HepG2 (cell line): ENCODE data around the gene CTSA. TPM values are rescaled to one million over a fixed set of nuclear protein-coding genes. Genes with fewer than 3 reads are reported as not detected.

Experiments
- CEBPZ ChIP-seq: IDR thresholded peaks from 2 replicates; pipeline ENCODE4 v1.6.1; 2012; ENCODE audit warnings: low read length, improper control_type of control experiment
- DZIP1 ChIP-seq: sonication (generic); formaldehyde crosslinking; IDR thresholded peaks from 2 replicates; pipeline ENCODE4 v1.5.0; 2020; ENCODE audit warnings: mild to moderate bottlenecking, missing genetic modification reagents
- EHMT2 ChIP-seq: fragments of 200-600 bp; sonication (generic); IDR thresholded peaks from 2 replicates; pipeline ENCODE4 v1.7.0; 2017; ENCODE audit warnings: antibody characterized with exemption, low read depth, low read length, borderline replicate concordance
- EP300 ChIP-seq, 3 experiments: sonication (generic) in 1 of 3; formaldehyde crosslinking in 1 of 3; IDR thresholded peaks; 2 replicates each; pipeline versions ENCODE4 v1.5.1 to v1.6.1; 2011 to 2020; ENCODE audit warnings: low read depth in 2 of 3, low read length in 2 of 3, borderline replicate concordance in 1 of 3, improper control_type of control experiment in 1 of 3, mild to moderate bottlenecking in 1 of 3, missing genetic modification reagents in 1 of 3, moderate library complexity in 1 of 3
- FOXC1 ChIP-seq: sonication (generic); formaldehyde crosslinking; IDR thresholded peaks from 2 replicates; pipeline ENCODE4 v1.8.0; 2022; ENCODE audit warnings: mild to moderate bottlenecking, missing genetic modification reagents, borderline replicate concordance
- KDM5A ChIP-seq: fragments of 200-600 bp; sonication (generic); IDR thresholded peaks from 2 replicates; pipeline ENCODE4 v1.7.0; 2018; ENCODE audit warnings: antibody characterized with exemption, mild to moderate bottlenecking, low read length, borderline replicate concordance
- NAIF1 ChIP-seq: sonication (generic); formaldehyde crosslinking; IDR thresholded peaks from 2 replicates; pipeline ENCODE4 v1.5.0; 2020; ENCODE audit warnings: mild to moderate bottlenecking, missing genetic modification reagents, borderline replicate concordance
- TRIM24 ChIP-seq: sonication (generic); formaldehyde crosslinking; IDR thresholded peaks from 2 replicates; pipeline ENCODE4 v1.8.0; 2022; ENCODE audit warnings: mild to moderate bottlenecking, missing genetic modification reagents
- ZBTB43 ChIP-seq: sonication (generic); formaldehyde crosslinking; conservative IDR thresholded peaks from 2 replicates; pipeline ENCODE4 v1.4.0; 2020; ENCODE audit warnings: missing genetic modification reagents
- ZFP1 ChIP-seq: IDR thresholded peaks from 2 replicates; pipeline ENCODE4 v1.6.1; 2016
- ZNF207 ChIP-seq: fragments of 450-650 bp; IDR thresholded peaks from 2 replicates; pipeline ENCODE4 v1.6.1; 2016; ENCODE audit warnings: antibody characterized with exemption, borderline replicate concordance
- ZNF230 ChIP-seq: sonication (generic); formaldehyde crosslinking; IDR thresholded peaks from 2 replicates; pipeline ENCODE4 v1.4.0; 2020; ENCODE audit warnings: mild to moderate bottlenecking, missing genetic modification reagents
- ZNF670 ChIP-seq: sonication (generic); formaldehyde crosslinking; IDR thresholded peaks from 2 replicates; pipeline ENCODE4 v1.8.0; 2022; ENCODE audit warnings: mild to moderate bottlenecking, missing genetic modification reagents, borderline replicate concordance
- ZNF773 ChIP-seq: sonication (generic); formaldehyde crosslinking; IDR thresholded peaks from 2 replicates; pipeline ENCODE4 v1.4.0; 2020; ENCODE audit warnings: missing genetic modification reagents, borderline replicate concordance
- polyA plus RNA-seq, 8 experiments: library from polyadenylated mRNA; depleted of rRNA in 3 of 8; stranded (reverse) in 7 of 8; unstranded in 1 of 8; fragments of >200 nt; fragmentation: Illumina TruSeq in 4 of 8; extraction: Trizol in 4 of 8; gene quantifications; 2 replicates each; pipeline versions ENCODE4 v1.2.1 to v1.2.3, GENCODE V29; 2011 to 2016; ENCODE audit warnings: low read depth in 4 of 8, missing spikeins in 1 of 8, mixed read lengths in 1 of 8; ENCODE audit not compliant: insufficient read depth in 1 of 8
- total RNA-seq, 5 experiments: library from RNA; depleted of rRNA; stranded (reverse); fragments of >200 nt; fragmentation: Illumina TruSeq; extraction: Trizol; gene quantifications; 2 replicates each; pipeline ENCODE4 v1.2.3, GENCODE V29; 2016; ENCODE audit warnings: low read depth in 1 of 5
- TF ChIP-seq, protein P1 (sequence below): sonication (generic); formaldehyde crosslinking; IDR thresholded peaks from 2 replicates; pipeline ENCODE4 v1.4.0; 2020; ENCODE audit warnings: missing genetic modification reagents

CTSA gene
- total and polyA plus RNA-seq, 2 of the 13 experiments (the other 11 are each of a cell fraction or from before 2014, with no cell fraction given), result 202 to 231 TPM

DNA sequence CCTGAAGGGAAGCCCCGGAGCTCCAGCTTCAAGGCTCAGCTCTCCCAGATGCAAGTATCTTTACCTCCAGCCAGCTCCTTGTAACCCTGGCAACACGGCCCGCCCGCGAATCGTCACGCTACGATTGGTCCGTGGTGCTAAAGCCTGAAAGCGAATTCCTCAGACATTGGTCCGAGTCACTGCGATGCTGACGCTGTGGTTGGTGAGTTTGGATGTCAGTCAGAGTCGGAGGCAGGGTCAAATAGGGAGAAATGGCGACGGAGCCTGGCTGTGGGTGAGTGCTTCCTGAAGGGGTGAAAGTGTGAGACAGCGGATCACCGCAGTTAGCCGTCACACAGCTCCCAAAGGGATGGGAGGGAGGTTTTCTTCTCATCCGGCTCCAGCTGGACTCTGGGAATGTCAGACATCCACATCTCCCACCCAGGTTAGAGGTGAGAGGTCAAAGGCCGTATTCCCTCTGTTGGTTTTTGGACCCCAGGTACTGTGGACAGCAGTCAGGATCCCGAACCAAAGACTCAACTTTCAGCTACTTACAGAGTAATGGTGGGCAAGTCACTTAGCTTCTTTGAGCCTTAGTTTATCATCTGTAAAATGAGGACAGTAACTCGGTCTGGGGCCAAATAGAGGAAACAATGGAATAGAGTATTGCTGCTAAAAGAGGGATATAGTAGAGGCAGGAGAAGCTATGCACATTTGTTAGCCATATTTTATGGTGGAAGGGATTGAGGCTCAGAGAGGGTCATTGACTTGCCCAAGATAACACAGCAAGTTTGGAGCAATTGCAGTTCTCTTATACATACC, 9.9 kb upstream of the CTSA start, which contains the start of gene ZSWIM1 (continued):
- TF ChIP-seq, protein P1, sequence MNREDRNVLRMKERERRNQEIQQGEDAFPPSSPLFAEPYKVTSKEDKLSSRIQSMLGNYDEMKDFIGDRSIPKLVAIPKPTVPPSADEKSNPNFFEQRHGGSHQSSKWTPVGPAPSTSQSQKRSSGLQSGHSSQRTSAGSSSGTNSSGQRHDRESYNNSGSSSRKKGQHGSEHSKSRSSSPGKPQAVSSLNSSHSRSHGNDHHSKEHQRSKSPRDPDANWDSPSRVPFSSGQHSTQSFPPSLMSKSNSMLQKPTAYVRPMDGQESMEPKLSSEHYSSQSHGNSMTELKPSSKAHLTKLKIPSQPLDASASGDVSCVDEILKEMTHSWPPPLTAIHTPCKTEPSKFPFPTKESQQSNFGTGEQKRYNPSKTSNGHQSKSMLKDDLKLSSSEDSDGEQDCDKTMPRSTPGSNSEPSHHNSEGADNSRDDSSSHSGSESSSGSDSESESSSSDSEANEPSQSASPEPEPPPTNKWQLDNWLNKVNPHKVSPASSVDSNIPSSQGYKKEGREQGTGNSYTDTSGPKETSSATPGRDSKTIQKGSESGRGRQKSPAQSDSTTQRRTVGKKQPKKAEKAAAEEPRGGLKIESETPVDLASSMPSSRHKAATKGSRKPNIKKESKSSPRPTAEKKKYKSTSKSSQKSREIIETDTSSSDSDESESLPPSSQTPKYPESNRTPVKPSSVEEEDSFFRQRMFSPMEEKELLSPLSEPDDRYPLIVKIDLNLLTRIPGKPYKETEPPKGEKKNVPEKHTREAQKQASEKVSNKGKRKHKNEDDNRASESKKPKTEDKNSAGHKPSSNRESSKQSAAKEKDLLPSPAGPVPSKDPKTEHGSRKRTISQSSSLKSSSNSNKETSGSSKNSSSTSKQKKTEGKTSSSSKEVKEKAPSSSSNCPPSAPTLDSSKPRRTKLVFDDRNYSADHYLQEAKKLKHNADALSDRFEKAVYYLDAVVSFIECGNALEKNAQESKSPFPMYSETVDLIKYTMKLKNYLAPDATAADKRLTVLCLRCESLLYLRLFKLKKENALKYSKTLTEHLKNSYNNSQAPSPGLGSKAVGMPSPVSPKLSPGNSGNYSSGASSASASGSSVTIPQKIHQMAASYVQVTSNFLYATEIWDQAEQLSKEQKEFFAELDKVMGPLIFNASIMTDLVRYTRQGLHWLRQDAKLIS, result no peak; the same call in 1 of the 2 replicates
- TF ChIP-seq ZNF773 (CRISPR knock-in tag) (no peak), ZNF670 (no peak), CEBPZ (no peak; the same call in 1 of the 2 replicates), FOXC1 (peak; percentile 92), ZBTB43 (CRISPR knock-in tag) (no peak), ZFP1 (CRISPR knock-in tag) (peak; percentile 45; the same call in 1 of the 2 replicates), NAIF1 (no peak), DZIP1 (CRISPR knock-in tag) (no peak), EHMT2 (no peak), TRIM24 (no peak), KDM5A (peak; percentile 86), ZNF207 (no peak), ZNF230 (CRISPR knock-in tag) (peak; percentile 63), EP300 (IDR thresholded peaks at IDR 0.05; ENCODE audit: low read depth in 2 of 2, low read length in 2 of 2) (no peak; a peak in 1 of 4 replicates), EP300 (CRISPR knock-in tag; IDR thresholded peaks at IDR 0.05; ENCODE audit: borderline replicate concordance) (peak; percentile 60; the same call in 1 of the 2 replicates)
